ENCODE results near the gene GAS7. TPM values are rescaled to one million over a fixed set of nuclear protein-coding genes. Genes with fewer than 3 reads are reported as not detected.

GAS7 gene
- total RNA-seq, 2 experiments from 2014 or later: 0.76 to 1.2 TPM

- no peak overlapping the region for H3K27ac Mint-ChIP-seq
Measured at GRCh38 chr17:9984768-9985167, 213.6 kb downstream of the GAS7 start.

GRCh38 chr17:9982159-9982558, 216.2 kb downstream of the GAS7 start:
- no peaks in the 10 kb centered on the region for H3K9me3 Mint-ChIP-seq
- H3K27me3 Mint-ChIP-seq: no peaks in the 10 kb centered on the region
- no peak overlapping the region for H3K27ac Mint-ChIP-seq
- H3K4me1 Mint-ChIP-seq: peaks cover 3% of the 10 kb centered on the region
- H3K36me3 Mint-ChIP-seq: no peaks in the 10 kb centered on the region
- no peak overlapping the region for H3K4me3 Mint-ChIP-seq
- DNase-seq: no peak

More at GRCh38 chr17:9984768-9985167, 213.6 kb downstream of the GAS7 start:
- DNase-seq: no peak
- Mint-ChIP-seq H3K36me3 (no peaks in the 10 kb centered on the region), H3K4me3 (no peak overlapping the region), H3K4me1 (no peaks in the 10 kb centered on the region), H3K27me3 (no peaks in the 10 kb centered on the region), H3K9me3 (peaks cover 4% of the 10 kb centered on the region)

- Mint-ChIP-seq H3K27me3 (no peaks in the 10 kb centered on the region), H3K9me3 (no peaks in the 10 kb centered on the region), H3K36me3 (no peaks in the 10 kb centered on the region), H3K4me3 (no peak overlapping the region), H3K27ac (no peak overlapping the region), H3K4me1 (peaks cover 4% of the 10 kb centered on the region)
- DNase-seq: no peak
Measured at GRCh38 chr17:9981344-9981915, 217.0 kb downstream of the GAS7 start.

- no peak for DNase-seq
- Mint-ChIP-seq H3K36me3 (no peaks in the 10 kb centered on the region), H3K4me1 (peaks cover 4% of the 10 kb centered on the region), H3K27ac (no peak overlapping the region), H3K27me3 (no peaks in the 10 kb centered on the region), H3K9me3 (no peaks in the 10 kb centered on the region), H3K4me3 (no peak overlapping the region)
Measured at GRCh38 chr17:9979463-9979995, 218.9 kb downstream of the GAS7 start.

GRCh38 chr17:9977180-9977575, 221.2 kb downstream of the GAS7 start:
- Mint-ChIP-seq H3K4me1 (peaks cover 4% of the 10 kb centered on the region), H3K4me3 (no peak overlapping the region), H3K36me3 (no peaks in the 10 kb centered on the region), H3K9me3 (no peaks in the 10 kb centered on the region), H3K27ac (no peak overlapping the region), H3K27me3 (no peaks in the 10 kb centered on the region)
- DNase-seq: no peak

- Mint-ChIP-seq H3K4me3 (no peak overlapping the region), H3K27me3 (no peaks in the 10 kb centered on the region), H3K9me3 (no peaks in the 10 kb centered on the region), H3K27ac (no peak overlapping the region), H3K4me1 (peaks cover 4% of the 10 kb centered on the region), H3K36me3 (no peaks in the 10 kb centered on the region)
- no peak for DNase-seq
Measured at GRCh38 chr17:9976283-9977179, 221.9 kb downstream of the GAS7 start.

- Mint-ChIP-seq H3K9me3 (no peaks in the 10 kb centered on the region), H3K4me1 (peaks cover 4% of the 10 kb centered on the region), H3K27me3 (no peaks in the 10 kb centered on the region)
Measured at GRCh38 chr17:9974448-9975381, 223.7 kb downstream of the GAS7 start.

GRCh38 chr17:9973669-9974447, 224.5 kb downstream of the GAS7 start:
- no peaks in the 10 kb centered on the region for H3K36me3 Mint-ChIP-seq
- no peak for DNase-seq
- H3K9me3 Mint-ChIP-seq: no peaks in the 10 kb centered on the region
- no peaks in the 10 kb centered on the region for H3K27me3 Mint-ChIP-seq
- H3K27ac Mint-ChIP-seq: no peak overlapping the region
- peaks cover 4% of the 10 kb centered on the region for H3K4me1 Mint-ChIP-seq
- no peak overlapping the region for H3K4me3 Mint-ChIP-seq

More at GRCh38 chr17:9974448-9975381, 223.7 kb downstream of the GAS7 start:
- no peak for DNase-seq
- Mint-ChIP-seq H3K36me3 (no peaks in the 10 kb centered on the region), H3K27ac (no peak overlapping the region), H3K4me3 (no peak overlapping the region)

GRCh38 chr17:9971991-9972390, 226.4 kb downstream of the GAS7 start:
- no peaks in the 10 kb centered on the region for H3K4me1 Mint-ChIP-seq
- H3K27ac Mint-ChIP-seq: no peak overlapping the region
- H3K36me3 Mint-ChIP-seq: no peaks in the 10 kb centered on the region
- no peaks in the 10 kb centered on the region for H3K27me3 Mint-ChIP-seq
- no peak for DNase-seq
- no peaks in the 10 kb centered on the region for H3K9me3 Mint-ChIP-seq
- H3K4me3 Mint-ChIP-seq: no peak overlapping the region

GRCh38 chr17:9969301-9969935, 229.0 kb downstream of the GAS7 start:
- Mint-ChIP-seq H3K27ac (no peak overlapping the region), H3K9me3 (no peaks in the 10 kb centered on the region), H3K27me3 (no peaks in the 10 kb centered on the region), H3K36me3 (no peaks in the 10 kb centered on the region), H3K4me3 (no peak overlapping the region), H3K4me1 (no peaks in the 10 kb centered on the region)
- no peak for DNase-seq

GRCh38 chr17:9968881-9969280, 229.5 kb downstream of the GAS7 start:
- DNase-seq: no peak
- Mint-ChIP-seq H3K4me1 (no peaks in the 10 kb centered on the region), H3K27ac (no peak overlapping the region), H3K4me3 (no peak overlapping the region), H3K36me3 (no peaks in the 10 kb centered on the region), H3K9me3 (no peaks in the 10 kb centered on the region), H3K27me3 (no peaks in the 10 kb centered on the region)

GRCh38 chr17:9968008-9968407, 230.4 kb downstream of the GAS7 start:
- Mint-ChIP-seq H3K36me3 (no peaks in the 10 kb centered on the region), H3K27me3 (no peaks in the 10 kb centered on the region), H3K9me3 (no peaks in the 10 kb centered on the region), H3K4me1 (no peaks in the 10 kb centered on the region), H3K27ac (no peak overlapping the region), H3K4me3 (no peak overlapping the region)
- DNase-seq: no peak

- DNase-seq: peak; percentile 24
- Mint-ChIP-seq H3K9me3 (no peaks in the 10 kb centered on the region), H3K27me3 (peaks cover 4% of the 10 kb centered on the region)
Measured at GRCh38 chr17:9959377-9959981, 238.9 kb downstream of the GAS7 start.

More at GRCh38 chr17:9959377-9959981, 238.9 kb downstream of the GAS7 start:
- no peaks in the 10 kb centered on the region for H3K4me1 Mint-ChIP-seq
- no peaks in the 10 kb centered on the region for H3K36me3 Mint-ChIP-seq
- no peak overlapping the region for H3K27ac Mint-ChIP-seq
- H3K4me3 Mint-ChIP-seq: no peak overlapping the region
